Measurements from ENCODE around the gene ERP29. TPM values are rescaled to one million over a fixed set of nuclear protein-coding genes. Genes with fewer than 3 reads are reported as not detected.
"Not testable (repeated sequence)": the region's sequence is repeated elsewhere in the genome, so short reads cannot be mapped to it uniquely, and the experiment has no call there.

ERP29 gene
- total RNA-seq, 2 donors from 2014 or later, result 42.5 to 50.8 TPM

- Histone ChIP-seq H3K27ac (no peak overlapping the region), H3K4me1 (no peaks in the 10 kb centered on the region), H3K9me3 (no peaks in the 10 kb centered on the region), H3K36me3 (replicated peaks in 1 of 2; ENCODE audit: insufficient read depth in 1 of 2, low read depth in 2 of 2) (no peaks in the 10 kb centered on the region), H3K27me3 (no peaks in the 10 kb centered on the region), H3K4me3 (no peak overlapping the region)
- TF ChIP-seq CTCF (IDR thresholded peaks at IDR 0.05) (no peak), POLR2A (IDR thresholded peaks at IDR 0.05) (no peak)
- WGBS, 2 donors, result 86 to 100% methylated on average over 1 of the region's 1 CpG
- intact Hi-C loops (cut with DNase I), result no loop called here
- DNase-seq (no peak), ATAC-seq (no peak)
These were observed 17.3 kb upstream of the ERP29 start for GRCh38 chr12:111995782-111996480.

GRCh38 chr12:111997300-111997699 lies 15.9 kb upstream of the ERP29 start:
- no peaks in the 10 kb centered on the region for H3K27me3 ChIP-seq
- H3K9me3 ChIP-seq, result no peaks in the 10 kb centered on the region
- H3K4me1 ChIP-seq, result no peaks in the 10 kb centered on the region
- no peak overlapping the region for H3K4me3 ChIP-seq
- no peak for TF ChIP-seq CTCF (IDR thresholded peaks at IDR 0.05)
- no peak for TF ChIP-seq POLR2A (IDR thresholded peaks at IDR 0.05)
- ATAC-seq (no peak), DNase-seq (no peak)
- no peaks in the 10 kb centered on the region for H3K36me3 ChIP-seq (replicated peaks in 1 of 2; ENCODE audit: insufficient read depth in 1 of 2, low read depth in 2 of 2)
- intact Hi-C loops (cut with DNase I), result no loop called here
- H3K27ac ChIP-seq, result no peak overlapping the region
- WGBS, 2 donors, result 96 to 100% methylated on average over 2 of the region's 2 CpGs

- intact Hi-C loops (cut with DNase I), result no loop called here
These were observed 15.2 kb upstream of the ERP29 start for GRCh38 chr12:111998015-111998414.

GRCh38 chr12:111999129-111999528 lies 14.1 kb upstream of the ERP29 start:
- H3K27me3 ChIP-seq; ATAC-seq; H3K4me3 ChIP-seq; H3K4me1 ChIP-seq; H3K9me3 ChIP-seq; H3K27ac ChIP-seq; H3K36me3 ChIP-seq (replicated peaks in 1 of 2; ENCODE audit: insufficient read depth in 1 of 2, low read depth in 2 of 2); DNase-seq; intact Hi-C loops (cut with DNase I): not testable (repeated sequence)
- 92 to 95% methylated on average over 9 of the region's 9 CpGs for WGBS, 2 donors

More at GRCh38 chr12:111998015-111998414, 15.2 kb upstream of the ERP29 start:
- Histone ChIP-seq H3K27me3 (no peaks in the 10 kb centered on the region), H3K4me1 (no peaks in the 10 kb centered on the region), H3K36me3 (replicated peaks in 1 of 2; ENCODE audit: insufficient read depth in 1 of 2, low read depth in 2 of 2) (no peaks in the 10 kb centered on the region), H3K27ac (no peak overlapping the region), H3K9me3 (no peaks in the 10 kb centered on the region), H3K4me3 (no peak overlapping the region)
- no peak for ATAC-seq
- WGBS, 2 donors, result 78 to 93% methylated on average over 4 of the region's 4 CpGs
- DNase-seq, result no peak
- TF ChIP-seq CTCF (IDR thresholded peaks at IDR 0.05) (no peak), POLR2A (IDR thresholded peaks at IDR 0.05) (no peak)

- Histone ChIP-seq H3K9me3 (no peaks in the 10 kb centered on the region), H3K4me1 (no peaks in the 10 kb centered on the region), H3K36me3 (replicated peaks in 1 of 2; ENCODE audit: insufficient read depth in 1 of 2, low read depth in 2 of 2) (no peaks in the 10 kb centered on the region), H3K4me3 (no peak overlapping the region), H3K27ac (no peak overlapping the region), H3K27me3 (no peaks in the 10 kb centered on the region)
- intact Hi-C loops (cut with DNase I), result no loop called here
- no peak for ATAC-seq
- DNase-seq, result no peak
- 90 to 91% methylated on average over 8 of the region's 8 CpGs for whole genome bisulfite sequencing, 2 donors
- TF ChIP-seq CTCF (IDR thresholded peaks at IDR 0.05), result no peak
- TF ChIP-seq POLR2A (IDR thresholded peaks at IDR 0.05), result no peak
These were observed 12.4 kb upstream of the ERP29 start for GRCh38 chr12:112000820-112001219.
